ENCODE measurements around the gene EXOC5.

- TF ChIP-seq, protein P1, sequence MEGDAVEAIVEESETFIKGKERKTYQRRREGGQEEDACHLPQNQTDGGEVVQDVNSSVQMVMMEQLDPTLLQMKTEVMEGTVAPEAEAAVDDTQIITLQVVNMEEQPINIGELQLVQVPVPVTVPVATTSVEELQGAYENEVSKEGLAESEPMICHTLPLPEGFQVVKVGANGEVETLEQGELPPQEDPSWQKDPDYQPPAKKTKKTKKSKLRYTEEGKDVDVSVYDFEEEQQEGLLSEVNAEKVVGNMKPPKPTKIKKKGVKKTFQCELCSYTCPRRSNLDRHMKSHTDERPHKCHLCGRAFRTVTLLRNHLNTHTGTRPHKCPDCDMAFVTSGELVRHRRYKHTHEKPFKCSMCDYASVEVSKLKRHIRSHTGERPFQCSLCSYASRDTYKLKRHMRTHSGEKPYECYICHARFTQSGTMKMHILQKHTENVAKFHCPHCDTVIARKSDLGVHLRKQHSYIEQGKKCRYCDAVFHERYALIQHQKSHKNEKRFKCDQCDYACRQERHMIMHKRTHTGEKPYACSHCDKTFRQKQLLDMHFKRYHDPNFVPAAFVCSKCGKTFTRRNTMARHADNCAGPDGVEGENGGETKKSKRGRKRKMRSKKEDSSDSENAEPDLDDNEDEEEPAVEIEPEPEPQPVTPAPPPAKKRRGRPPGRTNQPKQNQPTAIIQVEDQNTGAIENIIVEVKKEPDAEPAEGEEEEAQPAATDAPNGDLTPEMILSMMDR (IDR thresholded peaks at IDR 0.05) = no peak
- no peak for TF ChIP-seq ZFX (IDR thresholded peaks at IDR 0.05; ENCODE audit: borderline replicate concordance)
Observed at GRCh38 chr14:57299511-57299910, 30.8 kb upstream of the EXOC5 start.

Measured in 22Rv1 (cell line).